GM18861 (cell line): Measurements from ENCODE around the gene PPP2R2C.

ENCODE experiments used
- ATAC-seq: cut with Tn5 transposase; IDR thresholded peaks from one replicate; pipeline ENCODE4 v1.9.1; 2021; ENCODE audit not compliant: unreplicated experiment

Gene PPP2R2C

GRCh38 chr4:6383929-6384328 lies 88.5 kb downstream of the PPP2R2C start:
- ATAC-seq, result no peak

- no peak for ATAC-seq
These were observed 89.4 kb downstream of the PPP2R2C start for GRCh38 chr4:6383009-6383404.

- ATAC-seq, result no peak
These were observed 90.8 kb downstream of the PPP2R2C start for GRCh38 chr4:6381571-6382123.

- no peak for ATAC-seq
These were observed 91.5 kb downstream of the PPP2R2C start for GRCh38 chr4:6380746-6381410.

- ATAC-seq, result no peak
These were observed 92.4 kb downstream of the PPP2R2C start for GRCh38 chr4:6379767-6380745.

- no peak for ATAC-seq
These were observed 93.6 kb downstream of the PPP2R2C start for GRCh38 chr4:6378493-6379445.

- no peak for ATAC-seq
These were observed 94.6 kb downstream of the PPP2R2C start for GRCh38 chr4:6377626-6378492.

GRCh38 chr4:6375620-6376295 lies 96.7 kb downstream of the PPP2R2C start:
- no peak for ATAC-seq

GRCh38 chr4:6374575-6374974 lies 97.8 kb downstream of the PPP2R2C start:
- ATAC-seq, result no peak

- ATAC-seq, result no peak
These were observed 98.6 kb downstream of the PPP2R2C start for GRCh38 chr4:6373541-6374410.

GRCh38 chr4:6372649-6373525 lies 99.5 kb downstream of the PPP2R2C start:
- ATAC-seq, result peak; percentile 54

GRCh38 chr4:6371812-6372211 lies 100.6 kb downstream of the PPP2R2C start:
- no peak for ATAC-seq

GRCh38 chr4:6371271-6371670 lies 101.1 kb downstream of the PPP2R2C start:
- ATAC-seq, result no peak

GRCh38 chr4:6369924-6370645 lies 102.3 kb downstream of the PPP2R2C start:
- no peak for ATAC-seq

GRCh38 chr4:6369511-6369910 lies 102.9 kb downstream of the PPP2R2C start:
- ATAC-seq, result no peak

- ATAC-seq, result no peak
These were observed 103.4 kb downstream of the PPP2R2C start for GRCh38 chr4:6369035-6369434.

- no peak for ATAC-seq
These were observed 103.8 kb downstream of the PPP2R2C start for GRCh38 chr4:6368601-6369000.
